ENCODE results near the gene SLC15A2. TPM values are rescaled to one million over a fixed set of nuclear protein-coding genes. Genes with fewer than 3 reads are reported as not detected.

SLC15A2 gene, protein sequence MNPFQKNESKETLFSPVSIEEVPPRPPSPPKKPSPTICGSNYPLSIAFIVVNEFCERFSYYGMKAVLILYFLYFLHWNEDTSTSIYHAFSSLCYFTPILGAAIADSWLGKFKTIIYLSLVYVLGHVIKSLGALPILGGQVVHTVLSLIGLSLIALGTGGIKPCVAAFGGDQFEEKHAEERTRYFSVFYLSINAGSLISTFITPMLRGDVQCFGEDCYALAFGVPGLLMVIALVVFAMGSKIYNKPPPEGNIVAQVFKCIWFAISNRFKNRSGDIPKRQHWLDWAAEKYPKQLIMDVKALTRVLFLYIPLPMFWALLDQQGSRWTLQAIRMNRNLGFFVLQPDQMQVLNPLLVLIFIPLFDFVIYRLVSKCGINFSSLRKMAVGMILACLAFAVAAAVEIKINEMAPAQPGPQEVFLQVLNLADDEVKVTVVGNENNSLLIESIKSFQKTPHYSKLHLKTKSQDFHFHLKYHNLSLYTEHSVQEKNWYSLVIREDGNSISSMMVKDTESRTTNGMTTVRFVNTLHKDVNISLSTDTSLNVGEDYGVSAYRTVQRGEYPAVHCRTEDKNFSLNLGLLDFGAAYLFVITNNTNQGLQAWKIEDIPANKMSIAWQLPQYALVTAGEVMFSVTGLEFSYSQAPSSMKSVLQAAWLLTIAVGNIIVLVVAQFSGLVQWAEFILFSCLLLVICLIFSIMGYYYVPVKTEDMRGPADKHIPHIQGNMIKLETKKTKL
- total RNA-seq (2014; rRNA removed; shearing (Covaris generic)) (0.90 and 5.2 TPM in 2 replicates), polyA plus RNA-seq (2016; fragmentation: Nextera tagmentation; extraction: Ambion mirVana) (0.26 and 0.49 TPM in 2 replicates)
- long read RNA-seq = 0 reads

DNA sequence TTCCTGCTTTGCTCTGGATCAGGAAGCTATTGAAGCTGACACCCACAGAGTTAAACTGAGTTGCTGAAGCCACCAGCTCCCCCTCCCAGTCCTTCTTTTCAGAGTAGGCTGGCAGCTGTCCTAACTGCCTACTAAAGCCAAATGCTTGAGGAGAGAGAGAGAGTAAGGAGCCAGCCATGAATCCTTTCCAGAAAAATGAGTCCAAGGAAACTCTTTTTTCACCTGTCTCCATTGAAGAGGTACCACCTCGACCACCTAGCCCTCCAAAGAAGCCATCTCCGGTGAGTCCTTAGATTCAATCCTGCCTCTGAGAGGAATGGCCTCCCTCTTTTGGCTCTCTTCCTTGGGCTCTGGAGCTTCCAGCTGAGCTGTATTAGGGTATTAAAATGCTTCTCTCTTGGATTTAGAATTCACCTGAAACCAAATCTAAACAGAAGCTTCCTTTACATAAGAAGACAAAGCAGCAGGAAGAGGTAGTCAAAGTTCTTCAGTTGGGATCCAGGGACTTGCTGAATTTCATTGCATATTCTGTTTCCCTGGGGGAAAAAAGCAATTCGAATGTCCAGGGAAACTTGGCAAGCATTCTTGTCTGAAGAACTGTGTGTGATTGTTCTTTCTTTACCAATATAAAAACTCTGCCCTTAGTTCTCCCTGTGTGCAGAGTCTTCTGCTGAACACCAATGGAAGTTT, at the start of gene SLC15A2:
TSS of gene SLC15A2 (plus strand) at position 101 of the 690 bp plus-strand sequence. CDS start at position 177, 76 bp downstream.
- H3K27ac ChIP-seq (ENCODE audit: low read depth) = peak within 1 kb of the TSS; percentile 83
- no peaks in the 10 kb centered on the region for H4K20me1 ChIP-seq (replicated peaks; ENCODE audit: insufficient read depth)
- Mint-ChIP-seq H3K4me1 (peaks cover 52% of the 10 kb centered on the region), H3K27me3 (ENCODE audit: insufficient read depth, low read depth, poor library complexity) (peaks cover 9% of the 10 kb centered on the region), H3K36me3 (ENCODE audit: low read depth) (peaks cover 14% of the 10 kb centered on the region), H3K4me3 (peak within 1 kb of the TSS; percentile 63), H3K9me3 (no peaks in the 10 kb centered on the region), H3K27ac (peak within 1 kb of the TSS; percentile 97)
- H2AFZ ChIP-seq = peak within 1 kb of the TSS; percentile 0; the same call in 1 of the 2 replicates
- peaks cover 2% of the 10 kb centered on the region; the same call in 1 of the 2 replicates for H3F3A ChIP-seq (replicated peaks; ENCODE audit: low read depth)
- DNase-seq (ENCODE audit: low spot score) (peak; percentile 60), ATAC-seq (peak; percentile 90)
- H3K27me3 ChIP-seq (ENCODE audit: insufficient read depth) = no peaks in the 10 kb centered on the region
- H3K4me3 ChIP-seq = peak within 1 kb of the TSS; percentile 39
- H3K4me2 ChIP-seq = peak within 1 kb of the TSS; percentile 41
- peaks cover 36% of the 10 kb centered on the region for H3K4me1 ChIP-seq (ENCODE audit: insufficient read depth)
- H3K9me2 ChIP-seq (ENCODE audit: insufficient read depth) = no peaks in the 10 kb centered on the region
- no peaks in the 10 kb centered on the region for H3K36me3 ChIP-seq (ENCODE audit: insufficient read depth)
- no peaks in the 10 kb centered on the region for H3K79me2 ChIP-seq (replicated peaks; ENCODE audit: insufficient read depth)
- TF ChIP-seq ZNF114 (CRISPR knock-in tag; IDR thresholded peaks at IDR 0.05) (0 out of 2 replicates have a peak, but pooled peaks have one; percentile 84), NANOG (IDR thresholded peaks at IDR 0.05; ENCODE audit: borderline replicate concordance) (no peak), ZNF331 (CRISPR knock-in tag; IDR thresholded peaks at IDR 0.05; ENCODE audit: low read depth) (no peak), JUNB (IDR thresholded peaks at IDR 0.05; ENCODE audit: unreplicated experiment) (no peak)
- TF ChIP-seq, protein P1, sequence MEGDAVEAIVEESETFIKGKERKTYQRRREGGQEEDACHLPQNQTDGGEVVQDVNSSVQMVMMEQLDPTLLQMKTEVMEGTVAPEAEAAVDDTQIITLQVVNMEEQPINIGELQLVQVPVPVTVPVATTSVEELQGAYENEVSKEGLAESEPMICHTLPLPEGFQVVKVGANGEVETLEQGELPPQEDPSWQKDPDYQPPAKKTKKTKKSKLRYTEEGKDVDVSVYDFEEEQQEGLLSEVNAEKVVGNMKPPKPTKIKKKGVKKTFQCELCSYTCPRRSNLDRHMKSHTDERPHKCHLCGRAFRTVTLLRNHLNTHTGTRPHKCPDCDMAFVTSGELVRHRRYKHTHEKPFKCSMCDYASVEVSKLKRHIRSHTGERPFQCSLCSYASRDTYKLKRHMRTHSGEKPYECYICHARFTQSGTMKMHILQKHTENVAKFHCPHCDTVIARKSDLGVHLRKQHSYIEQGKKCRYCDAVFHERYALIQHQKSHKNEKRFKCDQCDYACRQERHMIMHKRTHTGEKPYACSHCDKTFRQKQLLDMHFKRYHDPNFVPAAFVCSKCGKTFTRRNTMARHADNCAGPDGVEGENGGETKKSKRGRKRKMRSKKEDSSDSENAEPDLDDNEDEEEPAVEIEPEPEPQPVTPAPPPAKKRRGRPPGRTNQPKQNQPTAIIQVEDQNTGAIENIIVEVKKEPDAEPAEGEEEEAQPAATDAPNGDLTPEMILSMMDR (conservative IDR thresholded peaks at IDR 0.05; ENCODE audit: low read depth in 2 of 2) = no peak
- TF ChIP-seq, protein P2, sequence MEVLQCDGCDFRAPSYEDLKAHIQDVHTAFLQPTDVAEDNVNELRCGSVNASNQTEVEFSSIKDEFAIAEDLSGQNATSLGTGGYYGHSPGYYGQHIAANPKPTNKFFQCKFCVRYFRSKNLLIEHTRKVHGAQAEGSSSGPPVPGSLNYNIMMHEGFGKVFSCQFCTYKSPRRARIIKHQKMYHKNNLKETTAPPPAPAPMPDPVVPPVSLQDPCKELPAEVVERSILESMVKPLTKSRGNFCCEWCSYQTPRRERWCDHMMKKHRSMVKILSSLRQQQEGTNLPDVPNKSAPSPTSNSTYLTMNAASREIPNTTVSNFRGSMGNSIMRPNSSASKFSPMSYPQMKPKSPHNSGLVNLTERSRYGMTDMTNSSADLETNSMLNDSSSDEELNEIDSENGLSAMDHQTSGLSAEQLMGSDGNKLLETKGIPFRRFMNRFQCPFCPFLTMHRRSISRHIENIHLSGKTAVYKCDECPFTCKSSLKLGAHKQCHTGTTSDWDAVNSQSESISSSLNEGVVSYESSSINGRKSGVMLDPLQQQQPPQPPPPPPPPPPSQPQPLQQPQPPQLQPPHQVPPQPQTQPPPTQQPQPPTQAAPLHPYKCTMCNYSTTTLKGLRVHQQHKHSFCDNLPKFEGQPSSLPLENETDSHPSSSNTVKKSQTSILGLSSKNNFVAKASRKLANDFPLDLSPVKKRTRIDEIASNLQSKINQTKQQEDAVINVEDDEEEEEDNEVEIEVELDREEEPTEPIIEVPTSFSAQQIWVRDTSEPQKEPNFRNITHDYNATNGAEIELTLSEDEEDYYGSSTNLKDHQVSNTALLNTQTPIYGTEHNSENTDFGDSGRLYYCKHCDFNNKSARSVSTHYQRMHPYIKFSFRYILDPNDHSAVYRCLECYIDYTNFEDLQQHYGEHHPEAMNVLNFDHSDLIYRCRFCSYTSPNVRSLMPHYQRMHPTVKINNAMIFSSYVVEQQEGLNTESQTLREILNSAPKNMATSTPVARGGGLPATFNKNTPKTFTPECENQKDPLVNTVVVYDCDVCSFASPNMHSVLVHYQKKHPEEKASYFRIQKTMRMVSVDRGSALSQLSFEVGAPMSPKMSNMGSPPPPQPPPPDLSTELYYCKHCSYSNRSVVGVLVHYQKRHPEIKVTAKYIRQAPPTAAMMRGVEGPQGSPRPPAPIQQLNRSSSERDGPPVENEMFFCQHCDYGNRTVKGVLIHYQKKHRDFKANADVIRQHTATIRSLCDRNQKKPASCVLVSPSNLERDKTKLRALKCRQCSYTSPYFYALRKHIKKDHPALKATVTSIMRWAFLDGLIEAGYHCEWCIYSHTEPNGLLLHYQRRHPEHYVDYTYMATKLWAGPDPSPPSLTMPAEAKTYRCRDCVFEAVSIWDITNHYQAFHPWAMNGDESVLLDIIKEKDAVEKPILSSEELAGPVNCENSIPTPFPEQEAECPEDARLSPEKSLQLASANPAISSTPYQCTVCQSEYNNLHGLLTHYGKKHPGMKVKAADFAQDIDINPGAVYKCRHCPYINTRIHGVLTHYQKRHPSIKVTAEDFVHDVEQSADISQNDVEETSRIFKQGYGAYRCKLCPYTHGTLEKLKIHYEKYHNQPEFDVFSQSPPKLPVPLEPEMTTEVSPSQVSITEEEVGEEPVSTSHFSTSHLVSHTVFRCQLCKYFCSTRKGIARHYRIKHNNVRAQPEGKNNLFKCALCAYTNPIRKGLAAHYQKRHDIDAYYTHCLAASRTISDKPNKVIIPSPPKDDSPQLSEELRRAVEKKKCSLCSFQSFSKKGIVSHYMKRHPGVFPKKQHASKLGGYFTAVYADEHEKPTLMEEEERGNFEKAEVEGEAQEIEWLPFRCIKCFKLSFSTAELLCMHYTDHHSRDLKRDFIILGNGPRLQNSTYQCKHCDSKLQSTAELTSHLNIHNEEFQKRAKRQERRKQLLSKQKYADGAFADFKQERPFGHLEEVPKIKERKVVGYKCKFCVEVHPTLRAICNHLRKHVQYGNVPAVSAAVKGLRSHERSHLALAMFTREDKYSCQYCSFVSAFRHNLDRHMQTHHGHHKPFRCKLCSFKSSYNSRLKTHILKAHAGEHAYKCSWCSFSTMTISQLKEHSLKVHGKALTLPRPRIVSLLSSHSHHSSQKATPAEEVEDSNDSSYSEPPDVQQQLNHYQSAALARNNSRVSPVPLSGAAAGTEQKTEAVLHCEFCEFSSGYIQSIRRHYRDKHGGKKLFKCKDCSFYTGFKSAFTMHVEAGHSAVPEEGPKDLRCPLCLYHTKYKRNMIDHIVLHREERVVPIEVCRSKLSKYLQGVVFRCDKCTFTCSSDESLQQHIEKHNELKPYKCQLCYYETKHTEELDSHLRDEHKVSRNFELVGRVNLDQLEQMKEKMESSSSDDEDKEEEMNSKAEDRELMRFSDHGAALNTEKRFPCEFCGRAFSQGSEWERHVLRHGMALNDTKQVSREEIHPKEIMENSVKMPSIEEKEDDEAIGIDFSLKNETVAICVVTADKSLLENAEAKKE (CRISPR knock-in tag; IDR thresholded peaks at IDR 0.05) = peak; percentile 70; the same call in 1 of the 2 replicates
- TF ChIP-seq, protein P3, sequence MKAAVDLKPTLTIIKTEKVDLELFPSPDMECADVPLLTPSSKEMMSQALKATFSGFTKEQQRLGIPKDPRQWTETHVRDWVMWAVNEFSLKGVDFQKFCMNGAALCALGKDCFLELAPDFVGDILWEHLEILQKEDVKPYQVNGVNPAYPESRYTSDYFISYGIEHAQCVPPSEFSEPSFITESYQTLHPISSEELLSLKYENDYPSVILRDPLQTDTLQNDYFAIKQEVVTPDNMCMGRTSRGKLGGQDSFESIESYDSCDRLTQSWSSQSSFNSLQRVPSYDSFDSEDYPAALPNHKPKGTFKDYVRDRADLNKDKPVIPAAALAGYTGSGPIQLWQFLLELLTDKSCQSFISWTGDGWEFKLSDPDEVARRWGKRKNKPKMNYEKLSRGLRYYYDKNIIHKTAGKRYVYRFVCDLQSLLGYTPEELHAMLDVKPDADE (IDR thresholded peaks at IDR 0.05) = no peak

All from GM23338 (cell line).